Measurements from ENCODE around the gene LRRC28. TPM values are rescaled to one million over a fixed set of nuclear protein-coding genes. Genes with fewer than 3 reads are reported as not detected.
A peak's percentile ranks its signal among the peaks of the same experiment; 100 is the strongest.

LRRC28 gene
- total RNA-seq, 4 donors from 2014 or later: 56.5 to 82.7 (median 64.2) TPM

DNA sequence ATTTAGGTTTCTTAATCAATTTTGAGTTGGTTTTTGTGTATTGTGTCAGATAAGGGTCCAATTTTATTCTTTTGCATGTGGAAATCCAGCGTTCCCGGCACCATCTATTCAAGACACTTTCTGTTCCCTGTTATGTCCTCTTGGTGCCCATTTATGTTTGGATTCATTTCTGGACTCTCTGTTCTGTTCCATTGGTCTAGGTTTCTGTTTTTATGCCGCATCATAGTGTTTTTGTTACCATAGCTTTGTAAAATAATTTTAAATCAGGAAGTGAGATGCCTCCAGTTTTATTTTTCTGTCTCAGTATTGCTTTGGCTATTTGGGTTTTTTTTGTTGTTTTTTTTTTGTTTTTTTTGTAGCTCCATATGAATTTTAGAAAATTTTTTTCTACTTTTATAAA lies 97.1 kb downstream of the LRRC28 start:
- intact Hi-C loops (cut with DNase I; ENCODE audit: low total_unique reads): no loop called here

GRCh38 chr15:99350408-99350807 lies 99.1 kb downstream of the LRRC28 start:
- Histone ChIP-seq H3K9me3 (no peaks in the 10 kb centered on the region), H3K27me3 (no peaks in the 10 kb centered on the region), H3K27ac (no peak overlapping the region), H3K4me1 (no peaks in the 10 kb centered on the region), H3K4me3 (no peak overlapping the region), H3K36me3 (peaks cover 0 to 8% (median 0%) of the 10 kb centered on the region in 4 donors)
- no peak for TF ChIP-seq EP300 (IDR thresholded peaks at IDR 0.05; ENCODE audit: low read depth)
- no peak for TF ChIP-seq POLR2A (IDR thresholded peaks at IDR 0.05)
- TF ChIP-seq POLR2AphosphoS5 (IDR thresholded peaks at IDR 0.05): no peak
- TF ChIP-seq, protein P1, sequence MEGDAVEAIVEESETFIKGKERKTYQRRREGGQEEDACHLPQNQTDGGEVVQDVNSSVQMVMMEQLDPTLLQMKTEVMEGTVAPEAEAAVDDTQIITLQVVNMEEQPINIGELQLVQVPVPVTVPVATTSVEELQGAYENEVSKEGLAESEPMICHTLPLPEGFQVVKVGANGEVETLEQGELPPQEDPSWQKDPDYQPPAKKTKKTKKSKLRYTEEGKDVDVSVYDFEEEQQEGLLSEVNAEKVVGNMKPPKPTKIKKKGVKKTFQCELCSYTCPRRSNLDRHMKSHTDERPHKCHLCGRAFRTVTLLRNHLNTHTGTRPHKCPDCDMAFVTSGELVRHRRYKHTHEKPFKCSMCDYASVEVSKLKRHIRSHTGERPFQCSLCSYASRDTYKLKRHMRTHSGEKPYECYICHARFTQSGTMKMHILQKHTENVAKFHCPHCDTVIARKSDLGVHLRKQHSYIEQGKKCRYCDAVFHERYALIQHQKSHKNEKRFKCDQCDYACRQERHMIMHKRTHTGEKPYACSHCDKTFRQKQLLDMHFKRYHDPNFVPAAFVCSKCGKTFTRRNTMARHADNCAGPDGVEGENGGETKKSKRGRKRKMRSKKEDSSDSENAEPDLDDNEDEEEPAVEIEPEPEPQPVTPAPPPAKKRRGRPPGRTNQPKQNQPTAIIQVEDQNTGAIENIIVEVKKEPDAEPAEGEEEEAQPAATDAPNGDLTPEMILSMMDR (IDR thresholded peaks at IDR 0.05): no peak
- 92 to 100% methylated on average over 3 of the region's 3 CpGs for WGBS, 2 donors (ENCODE audit: low coverage in 1 of 2)
- intact Hi-C loops (cut with DNase I; ENCODE audit: low total_unique reads) (no loop called here), in situ Hi-C loops (cut with MboI; ENCODE audit: low pct_ligation_motif_present in 1 of 4, low pct_unique_long_range_greater_than_20kb in 1 of 4, low sequenced_read_pairs in 3 of 4) (no loop called here)
- DNase-seq: no peak

More for the DNA sequence above, 97.1 kb downstream of the LRRC28 start:
- Histone ChIP-seq H3K9me3 (no peaks in the 10 kb centered on the region), H3K27ac (no peak overlapping the region), H3K4me3 (no peak overlapping the region), H3K27me3 (no peaks in the 10 kb centered on the region), H3K36me3 (peaks cover 0 to 3% (median 0%) of the 10 kb centered on the region in 4 donors), H3K4me1 (no peaks in the 10 kb centered on the region)
- TF ChIP-seq POLR2A (IDR thresholded peaks at IDR 0.05) (no peak), POLR2AphosphoS5 (IDR thresholded peaks at IDR 0.05) (no peak), EP300 (IDR thresholded peaks at IDR 0.05; ENCODE audit: low read depth) (no peak)
- TF ChIP-seq, protein P1 (IDR thresholded peaks at IDR 0.05): no peak
- in situ Hi-C loops (cut with MboI; ENCODE audit: low pct_ligation_motif_present in 1 of 4, low pct_unique_long_range_greater_than_20kb in 1 of 4, low sequenced_read_pairs in 3 of 4): no loop called here
- 85 to 87% methylated on average over 3 of the region's 3 CpGs for WGBS, 2 donors (ENCODE audit: low coverage in 1 of 2)
- no peak for DNase-seq

GRCh38 chr15:99359769-99360168 lies 108.5 kb downstream of the LRRC28 start:
- peaks cover 0 to 8% (median 0%) of the 10 kb centered on the region in 4 donors for H3K36me3 ChIP-seq
- no peaks in the 10 kb centered on the region for H3K27me3 ChIP-seq
- no peak for DNase-seq
- H3K27ac ChIP-seq: no peak overlapping the region
- 79 to 91% methylated on average over 2 of the region's 2 CpGs for WGBS, 2 donors (ENCODE audit: low coverage in 1 of 2)
- no peaks in the 10 kb centered on the region for H3K9me3 ChIP-seq
- TF ChIP-seq EP300 (IDR thresholded peaks at IDR 0.05; ENCODE audit: low read depth) (no peak), POLR2AphosphoS5 (IDR thresholded peaks at IDR 0.05) (no peak), POLR2A (IDR thresholded peaks at IDR 0.05) (no peak)
- TF ChIP-seq, protein P1 (IDR thresholded peaks at IDR 0.05): no peak
- in situ Hi-C loops (cut with MboI; ENCODE audit: low pct_ligation_motif_present in 1 of 4, low pct_unique_long_range_greater_than_20kb in 1 of 4, low sequenced_read_pairs in 3 of 4) (no loop called here), intact Hi-C loops (cut with DNase I; ENCODE audit: low total_unique reads) (no loop called here)
- no peak overlapping the region for H3K4me3 ChIP-seq
- no peaks in the 10 kb centered on the region for H3K4me1 ChIP-seq

GRCh38 chr15:99361545-99362185 lies 110.4 kb downstream of the LRRC28 start:
- H3K9me3 ChIP-seq: no peaks in the 10 kb centered on the region
- no peak overlapping the region for H3K4me3 ChIP-seq
- in situ Hi-C loops (cut with MboI; ENCODE audit: low pct_ligation_motif_present in 1 of 4, low pct_unique_long_range_greater_than_20kb in 1 of 4, low sequenced_read_pairs in 3 of 4): no loop called here
- intact Hi-C loops (cut with DNase I; ENCODE audit: low total_unique reads): no loop called here
- H3K27ac ChIP-seq: no peak overlapping the region
- TF ChIP-seq, protein P1 (IDR thresholded peaks at IDR 0.05): peak in 1 of 5 experiments; percentile 31
- no peak for TF ChIP-seq POLR2A (IDR thresholded peaks at IDR 0.05)
- TF ChIP-seq EP300 (IDR thresholded peaks at IDR 0.05; ENCODE audit: low read depth): no peak
- TF ChIP-seq POLR2AphosphoS5 (IDR thresholded peaks at IDR 0.05): no peak
- H3K4me1 ChIP-seq: no peaks in the 10 kb centered on the region
- 92 to 95% methylated on average over 11 to 13 of the region's 13 CpGs for WGBS, 2 donors (ENCODE audit: low coverage in 1 of 2)
- DNase-seq: no peak
- peaks cover 0 to 8% (median 0%) of the 10 kb centered on the region in 4 donors for H3K36me3 ChIP-seq
- H3K27me3 ChIP-seq: no peaks in the 10 kb centered on the region
